ENCODE measurements around the gene SH3BGRL2. TPM values are rescaled to one million over a fixed set of nuclear protein-coding genes. Genes with fewer than 3 reads are reported as not detected.

Gene SH3BGRL2
- total RNA-seq, 1 experiment from 2014 or later = 11.8 TPM

DNA sequence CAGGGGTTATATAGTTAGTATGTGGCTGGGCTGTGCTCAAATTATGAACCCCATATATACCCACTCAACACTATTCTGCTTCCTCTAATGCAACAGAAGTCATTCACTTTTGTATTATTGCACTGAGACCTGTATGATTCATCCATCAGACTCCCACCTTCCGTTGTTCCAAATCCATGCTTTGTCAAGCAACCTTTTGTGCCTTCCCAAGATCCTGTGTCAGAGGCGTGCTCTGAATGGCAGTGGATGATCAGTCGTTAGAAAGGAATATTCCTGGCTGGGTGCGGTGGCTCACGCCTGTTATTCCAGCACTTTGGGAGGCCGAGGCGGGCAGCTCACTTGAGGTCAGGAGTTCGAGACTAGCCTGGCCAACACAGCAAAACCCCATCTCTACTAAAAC, 103.2 kb downstream of the SH3BGRL2 start:
- Histone ChIP-seq H3K4me2 (ENCODE audit: insufficient read depth, insufficient read length, low read length) (no peak overlapping the region), H3K23me2 (ENCODE audit: insufficient read length, low read depth, low read length, poor library complexity, severe bottlenecking) (no peaks in the 10 kb centered on the region), H4K20me1 (ENCODE audit: control insufficient read depth, insufficient read depth, insufficient read length) (no peaks in the 10 kb centered on the region), H4K5ac (ENCODE audit: insufficient read length, low read depth, low read length) (no peak overlapping the region), H3K27me3 (ENCODE audit: insufficient read depth, low read length) (no peaks in the 10 kb centered on the region), H4K8ac (replicated peaks; ENCODE audit: insufficient read length, low read depth, low read length) (no peak overlapping the region), H3T11ph (ENCODE audit: low read length) (no peak overlapping the region), H3K18ac (ENCODE audit: insufficient read length, low read depth, low read length) (no peak overlapping the region), H3K79me1 (ENCODE audit: insufficient read depth, low read depth, low read length, poor library complexity, severe bottlenecking) (no peaks in the 10 kb centered on the region), H3K4ac (ENCODE audit: low read depth, low read length) (no peak overlapping the region), H4K91ac (ENCODE audit: insufficient read length, low read depth, low read length) (no peak overlapping the region), H2BK120ac (ENCODE audit: low read depth, low read length, poor library complexity, severe bottlenecking) (no peak overlapping the region), H2AFZ (ENCODE audit: low read length) (no peak overlapping the region), H2AK5ac (ENCODE audit: insufficient read length, low read length) (no peak overlapping the region), H2BK12ac (ENCODE audit: insufficient read length, low read depth, low read length) (no peak overlapping the region), H3K79me2 (ENCODE audit: insufficient read depth, low read length) (no peaks in the 10 kb centered on the region), H2BK20ac (ENCODE audit: low read depth, low read length, poor library complexity, severe bottlenecking) (no peak overlapping the region), H3K56ac (ENCODE audit: insufficient read length, low read depth, low read length) (no peak overlapping the region), H2BK5ac (ENCODE audit: insufficient read length, low read length) (no peak overlapping the region), H3K27ac (ENCODE audit: insufficient read length, low read depth, low read length) (no peak overlapping the region), H3K9me3 (ENCODE audit: control insufficient read depth, low read depth, low read length) (no peaks in the 10 kb centered on the region), H2BK15ac (ENCODE audit: low read depth, low read length) (no peak overlapping the region), H3K23ac (ENCODE audit: insufficient read length, low read depth, low read length) (no peak overlapping the region), H3K9ac (ENCODE audit: extremely low read depth, insufficient read length, low read length) (no peak overlapping the region), H3K14ac (ENCODE audit: insufficient read depth, low read length) (no peak overlapping the region), H3K4me1 (ENCODE audit: insufficient read depth, low read length) (no peaks in the 10 kb centered on the region)
- no peaks in the 10 kb centered on the region; a peak in 1 of 7 replicates for H3K36me3 Mint-ChIP-seq (ENCODE audit: insufficient read depth in 1 of 3, low read depth in 3 of 3)
- no peak for TF ChIP-seq CTCF (conservative IDR thresholded peaks at IDR 0.05)
- no peak overlapping the region for H3K27ac Mint-ChIP-seq
- DNase-seq = no peak
- H3K27me3 Mint-ChIP-seq (ENCODE audit: low read depth) = no peaks in the 10 kb centered on the region
- H3K4me1 Mint-ChIP-seq = peaks cover 0 to 12% of the 10 kb centered on the region in 2 experiments; a peak in 2 of 4 replicates
- no peaks in the 10 kb centered on the region; a peak in 1 of 5 replicates for H3K9me3 Mint-ChIP-seq
- WGBS (ENCODE audit: extremely low coverage, insufficient read length, low lambda C conversion rate) = no CpG with 5 or more reads among the region's 8 CpGs
- no peak overlapping the region for H3K4me3 Mint-ChIP-seq

Data from H9 (cell line).